SK-N-SH (cell line): ENCODE data around the gene TTC28. TPM values are rescaled to one million over a fixed set of nuclear protein-coding genes. Genes with fewer than 3 reads are reported as not detected.
"Not testable (repeated sequence)": the region's sequence is repeated elsewhere in the genome, so short reads cannot be mapped to it uniquely, and the experiment has no call there.

Experiments
- CTCF ChIA-PET: fragments of 300-600, 350-600 bp; formaldehyde crosslinking; extraction: SDS; loops from one replicate; lab custom pipeline; 2021; lab: Yijun Ruan, JAX
- POLR2A ChIA-PET: fragments of 350-600 bp; sonication (Branson Sonifier 250); formaldehyde crosslinking; extraction: SDS; loops from one replicate; lab custom pipeline; 2020; ENCODE audit warnings: antibody characterized with exemption, inconsistent platforms; lab: Yijun Ruan, JAX
- DNase-seq: peaks from one replicate; pipeline ENCODE4 v3.0.0; 2012
- H2AFZ ChIP-seq: fragments of 200-600 bp; sonication (generic); 2 replicates; pipeline ENCODE4 v1.8.1; 2016; ENCODE audit warnings: antibody characterized with exemption, mild to moderate bottlenecking, low read depth
- H3F3A ChIP-seq: fragments of 200-600 bp; sonication (generic); replicated peaks from 2 replicates; pipeline ENCODE3; 2016; ENCODE audit warnings: antibody characterized with exemption, mild to moderate bottlenecking; ENCODE audit not compliant: insufficient read depth
- H3K27ac ChIP-seq, 2 experiments: fragments of 200-500 bp in 1 of 2; fragments of 200-600 bp in 1 of 2; sonication (Bioruptor generic) in 1 of 2; sonication (generic), shearing (Covaris generic) in 1 of 2; 2 replicates each; pipeline versions ENCODE4 v1.5.1 to v1.6.1; 2014 to 2016; ENCODE audit warnings: low read depth in 2 of 2, inconsistent platforms in 1 of 2, low read length in 1 of 2, mild to moderate bottlenecking in 1 of 2, mixed read lengths in 1 of 2
- H3K27me3 ChIP-seq: fragments of 200-600 bp; sonication (generic), shearing (Covaris generic); 2 replicates; pipeline ENCODE4 v1.6.1; 2016; ENCODE audit warnings: mixed run types; ENCODE audit not compliant: insufficient read depth
- H3K36me3 ChIP-seq, 2 experiments: fragments of 200-500 bp in 1 of 2; fragments of 200-600 bp in 1 of 2; sonication (Bioruptor generic) in 1 of 2; sonication (generic) in 1 of 2; replicated peaks in 1 of 2; 2 replicates each; pipeline versions ENCODE3 to v1.5.1; 2014 to 2016; ENCODE audit warnings: low read length in 1 of 2, mild to moderate bottlenecking in 1 of 2; ENCODE audit not compliant: insufficient read depth in 2 of 2, control insufficient read depth in 1 of 2
- H3K4me1 ChIP-seq, 2 experiments: fragments of 200-500 bp in 1 of 2; fragments of 200-600 bp in 1 of 2; sonication (Bioruptor generic) in 1 of 2; sonication (generic), shearing (Covaris generic) in 1 of 2; 2 replicates each; pipeline versions ENCODE4 v1.5.1 to v1.6.1; 2014 to 2016; ENCODE audit warnings: low read depth in 1 of 2, low read length in 1 of 2, mixed run types in 1 of 2; ENCODE audit not compliant: insufficient read depth in 2 of 2, control insufficient read depth in 1 of 2
- H3K4me2 ChIP-seq: fragments of 200-600 bp; sonication (generic), shearing (Covaris generic); 2 replicates; pipeline ENCODE4 v1.6.1; 2017; ENCODE audit warnings: mixed run types
- H3K4me3 ChIP-seq, 2 experiments: fragments of 200-500 bp in 1 of 2; fragments of 200-600 bp in 1 of 2; sonication (Bioruptor generic) in 1 of 2; sonication (generic), shearing (Covaris generic) in 1 of 2; 2 replicates each; pipeline versions ENCODE4 v1.5.1 to v1.8.1; 2014 to 2016; ENCODE audit warnings: low read depth in 2 of 2, inconsistent platforms in 1 of 2, low read length in 1 of 2, mild to moderate bottlenecking in 1 of 2, mixed read lengths in 1 of 2, moderate library complexity in 1 of 2
- H3K79me2 ChIP-seq: fragments of 200-600 bp; sonication (generic); 2 replicates; pipeline ENCODE4 v1.8.1; 2017; ENCODE audit warnings: mild to moderate bottlenecking; ENCODE audit not compliant: insufficient read depth
- H3K9ac ChIP-seq: fragments of 200-600 bp; sonication (generic); 2 replicates; pipeline ENCODE4 v1.6.1; 2017; ENCODE audit warnings: mixed run types
- H3K9me2 ChIP-seq: fragments of 200-600 bp; sonication (generic); 2 replicates; pipeline ENCODE4 v1.6.1; 2017; ENCODE audit warnings: mixed run types
- H3K9me3 ChIP-seq: fragments of 200-600 bp; sonication (generic); 2 replicates; pipeline ENCODE4 v1.6.1; 2017; ENCODE audit warnings: mixed run types, mild to moderate bottlenecking, moderate library complexity
- H4K20me1 ChIP-seq: fragments of 200-600 bp; sonication (generic); 2 replicates; pipeline ENCODE4 v1.6.1; 2017; ENCODE audit warnings: mild to moderate bottlenecking, mixed run types; ENCODE audit not compliant: insufficient read depth
- ELF1 ChIP-seq: IDR thresholded peaks from 2 replicates; pipeline ENCODE4 v1.4.0; 2012
- FOXJ3 ChIP-seq: sonication (generic); formaldehyde crosslinking; IDR thresholded peaks from 2 replicates; pipeline ENCODE4 v1.5.1; 2020; ENCODE audit warnings: mild to moderate bottlenecking, missing genetic modification reagents
- JUND ChIP-seq: IDR thresholded peaks from 2 replicates; pipeline ENCODE4 v1.4.0; 2012
- MXI1 ChIP-seq: IDR thresholded peaks from 2 replicates; pipeline ENCODE4 v1.6.1; 2012; ENCODE audit warnings: mild to moderate bottlenecking, low read depth, low read length, improper control_type of control experiment
- NFIC ChIP-seq: IDR thresholded peaks from 2 replicates; pipeline ENCODE4 v1.4.0; 2012; ENCODE audit warnings: borderline replicate concordance
- RFX5 ChIP-seq: IDR thresholded peaks from 2 replicates; pipeline ENCODE4 v1.6.1; 2012; ENCODE audit warnings: mild to moderate bottlenecking, improper control_type of control experiment, low read length
- SIN3A ChIP-seq: IDR thresholded peaks from 2 replicates; pipeline ENCODE4 v1.6.1; 2012; ENCODE audit warnings: low read depth, mild to moderate bottlenecking, low read length, moderate library complexity, borderline replicate concordance
- TAF1 ChIP-seq: IDR thresholded peaks from 2 replicates; pipeline ENCODE4 v1.6.1; 2012; ENCODE audit warnings: low read depth, mild to moderate bottlenecking, low read length, moderate library complexity, borderline replicate concordance
- TCF12 ChIP-seq: IDR thresholded peaks from 2 replicates; pipeline ENCODE4 v1.4.0; 2012
- TEAD4 ChIP-seq: IDR thresholded peaks from 2 replicates; pipeline ENCODE4 v1.4.0; 2012; ENCODE audit warnings: mild to moderate bottlenecking, borderline replicate concordance; ENCODE audit not compliant: insufficient read depth
- YY1 ChIP-seq: IDR thresholded peaks from 2 replicates; pipeline ENCODE4 v1.4.0; 2012; ENCODE audit warnings: low read depth, mild to moderate bottlenecking
- WGBS: methylation state at CpG from one replicate; pipeline ENCODE4 v1.1.6; 2017; ENCODE audit warnings: low lambda C conversion rate; 5-methylcytosine and 5-hydroxymethylcytosine counted together
- polyA plus RNA-seq, 3 experiments: library from polyadenylated mRNA; depleted of rRNA; stranded (reverse); fragments of >200 nt; gene quantifications; 2 replicates each; pipeline ENCODE4 v1.2.3, GENCODE V29; 2012
- TF ChIP-seq, protein P1 (sequence below): IDR thresholded peaks from 2 replicates; pipeline ENCODE4 v1.4.0; 2012; ENCODE audit warnings: low read depth, borderline replicate concordance
- TF ChIP-seq, protein P2 (sequence below): fragments of 200-600 bp; sonication (generic); IDR thresholded peaks from 2 replicates; pipeline ENCODE4 v1.6.1; 2017; ENCODE audit warnings: antibody characterized with exemption, mild to moderate bottlenecking, moderate library complexity
- TF ChIP-seq, protein P3 (sequence below): IDR thresholded peaks from 2 replicates; pipeline ENCODE4; 2012
- TF ChIP-seq, protein P4 (sequence below): fragments of 150-350 bp; IDR thresholded peaks from 2 replicates; pipeline ENCODE4 v1.6.1; 2017; ENCODE audit warnings: antibody characterized with exemption, low read length, low read depth, borderline replicate concordance
- TF ChIP-seq, protein P5 (sequence below): IDR thresholded peaks from 2 replicates; pipeline ENCODE4 v1.6.1; 2012; ENCODE audit warnings: mild to moderate bottlenecking, low read depth, low read length, moderate library complexity

The TTC28 gene
- polyA plus RNA-seq, 1 of the 3 experiments (the other 2 are of a cell fraction): 5.9 TPM

DNA sequence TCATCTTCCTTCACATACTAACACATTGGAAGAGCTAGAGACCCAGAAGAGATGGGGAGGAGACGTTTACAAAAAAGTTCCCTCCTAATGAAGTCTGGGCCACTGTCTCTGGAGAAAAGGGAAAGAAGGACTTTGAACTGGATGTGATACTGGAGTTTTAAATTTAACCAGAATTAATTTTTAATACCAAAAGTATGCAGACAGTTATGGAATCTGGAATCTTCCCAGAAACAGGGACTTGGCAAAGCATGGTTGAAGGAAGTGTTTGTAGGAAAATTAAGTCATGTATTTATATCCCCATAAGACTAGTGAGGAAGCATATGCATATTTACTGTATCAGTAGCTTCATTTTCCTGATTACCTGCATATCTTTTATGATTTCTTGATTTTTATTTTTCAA, 215.5 kb downstream of the TTC28 start:
- POLR2A ChIA-PET: no interaction called here
- Histone ChIP-seq H3K9me3 (no peaks in the 10 kb centered on the region), H2AFZ (no peak overlapping the region), H3K27me3 (no peaks in the 10 kb centered on the region), H3K79me2 (no peaks in the 10 kb centered on the region), H3K4me3 (no peak overlapping the region), H3K9ac (no peak overlapping the region), H3K4me1 (no peaks in the 10 kb centered on the region; a peak in 1 of 4 replicates), H4K20me1 (no peaks in the 10 kb centered on the region), H3K36me3 (no peaks in the 10 kb centered on the region), H3K27ac (no peak overlapping the region), H3K4me2 (no peak overlapping the region), H3F3A (peaks cover 6% of the 10 kb centered on the region), H3K9me2 (no peaks in the 10 kb centered on the region)
- CTCF ChIA-PET: interaction anchor here (1.0 to 1.2 kb wide), 3 partner anchors 9 to 413 kb away, joined by 3 to 4 read pairs (median 3); no protein-coding TSS in a partner anchor
- no peak for DNase-seq
- 85% methylated on average over 1 of the region's 1 CpG for WGBS
- TF ChIP-seq TCF12 (no peak), TAF1 (no peak), RFX5 (no peak), NFIC (no peak), FOXJ3 (no peak), SIN3A (no peak), TEAD4 (no peak), YY1 (no peak), ELF1 (no peak), JUND (no peak), MXI1 (no peak)
- TF ChIP-seq, protein P1, sequence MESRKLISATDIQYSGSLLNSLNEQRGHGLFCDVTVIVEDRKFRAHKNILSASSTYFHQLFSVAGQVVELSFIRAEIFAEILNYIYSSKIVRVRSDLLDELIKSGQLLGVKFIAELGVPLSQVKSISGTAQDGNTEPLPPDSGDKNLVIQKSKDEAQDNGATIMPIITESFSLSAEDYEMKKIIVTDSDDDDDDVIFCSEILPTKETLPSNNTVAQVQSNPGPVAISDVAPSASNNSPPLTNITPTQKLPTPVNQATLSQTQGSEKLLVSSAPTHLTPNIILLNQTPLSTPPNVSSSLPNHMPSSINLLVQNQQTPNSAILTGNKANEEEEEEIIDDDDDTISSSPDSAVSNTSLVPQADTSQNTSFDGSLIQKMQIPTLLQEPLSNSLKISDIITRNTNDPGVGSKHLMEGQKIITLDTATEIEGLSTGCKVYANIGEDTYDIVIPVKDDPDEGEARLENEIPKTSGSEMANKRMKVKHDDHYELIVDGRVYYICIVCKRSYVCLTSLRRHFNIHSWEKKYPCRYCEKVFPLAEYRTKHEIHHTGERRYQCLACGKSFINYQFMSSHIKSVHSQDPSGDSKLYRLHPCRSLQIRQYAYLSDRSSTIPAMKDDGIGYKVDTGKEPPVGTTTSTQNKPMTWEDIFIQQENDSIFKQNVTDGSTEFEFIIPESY: no peak
- TF ChIP-seq, protein P2, sequence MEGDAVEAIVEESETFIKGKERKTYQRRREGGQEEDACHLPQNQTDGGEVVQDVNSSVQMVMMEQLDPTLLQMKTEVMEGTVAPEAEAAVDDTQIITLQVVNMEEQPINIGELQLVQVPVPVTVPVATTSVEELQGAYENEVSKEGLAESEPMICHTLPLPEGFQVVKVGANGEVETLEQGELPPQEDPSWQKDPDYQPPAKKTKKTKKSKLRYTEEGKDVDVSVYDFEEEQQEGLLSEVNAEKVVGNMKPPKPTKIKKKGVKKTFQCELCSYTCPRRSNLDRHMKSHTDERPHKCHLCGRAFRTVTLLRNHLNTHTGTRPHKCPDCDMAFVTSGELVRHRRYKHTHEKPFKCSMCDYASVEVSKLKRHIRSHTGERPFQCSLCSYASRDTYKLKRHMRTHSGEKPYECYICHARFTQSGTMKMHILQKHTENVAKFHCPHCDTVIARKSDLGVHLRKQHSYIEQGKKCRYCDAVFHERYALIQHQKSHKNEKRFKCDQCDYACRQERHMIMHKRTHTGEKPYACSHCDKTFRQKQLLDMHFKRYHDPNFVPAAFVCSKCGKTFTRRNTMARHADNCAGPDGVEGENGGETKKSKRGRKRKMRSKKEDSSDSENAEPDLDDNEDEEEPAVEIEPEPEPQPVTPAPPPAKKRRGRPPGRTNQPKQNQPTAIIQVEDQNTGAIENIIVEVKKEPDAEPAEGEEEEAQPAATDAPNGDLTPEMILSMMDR: no peak
- TF ChIP-seq, protein P3, sequence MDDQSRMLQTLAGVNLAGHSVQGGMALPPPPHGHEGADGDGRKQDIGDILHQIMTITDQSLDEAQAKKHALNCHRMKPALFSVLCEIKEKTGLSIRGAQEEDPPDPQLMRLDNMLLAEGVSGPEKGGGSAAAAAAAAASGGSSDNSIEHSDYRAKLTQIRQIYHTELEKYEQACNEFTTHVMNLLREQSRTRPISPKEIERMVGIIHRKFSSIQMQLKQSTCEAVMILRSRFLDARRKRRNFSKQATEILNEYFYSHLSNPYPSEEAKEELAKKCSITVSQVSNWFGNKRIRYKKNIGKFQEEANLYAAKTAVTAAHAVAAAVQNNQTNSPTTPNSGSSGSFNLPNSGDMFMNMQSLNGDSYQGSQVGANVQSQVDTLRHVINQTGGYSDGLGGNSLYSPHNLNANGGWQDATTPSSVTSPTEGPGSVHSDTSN: no peak
- TF ChIP-seq, protein P4, sequence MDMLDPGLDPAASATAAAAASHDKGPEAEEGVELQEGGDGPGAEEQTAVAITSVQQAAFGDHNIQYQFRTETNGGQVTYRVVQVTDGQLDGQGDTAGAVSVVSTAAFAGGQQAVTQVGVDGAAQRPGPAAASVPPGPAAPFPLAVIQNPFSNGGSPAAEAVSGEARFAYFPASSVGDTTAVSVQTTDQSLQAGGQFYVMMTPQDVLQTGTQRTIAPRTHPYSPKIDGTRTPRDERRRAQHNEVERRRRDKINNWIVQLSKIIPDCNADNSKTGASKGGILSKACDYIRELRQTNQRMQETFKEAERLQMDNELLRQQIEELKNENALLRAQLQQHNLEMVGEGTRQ: no peak
- TF ChIP-seq, protein P5, sequence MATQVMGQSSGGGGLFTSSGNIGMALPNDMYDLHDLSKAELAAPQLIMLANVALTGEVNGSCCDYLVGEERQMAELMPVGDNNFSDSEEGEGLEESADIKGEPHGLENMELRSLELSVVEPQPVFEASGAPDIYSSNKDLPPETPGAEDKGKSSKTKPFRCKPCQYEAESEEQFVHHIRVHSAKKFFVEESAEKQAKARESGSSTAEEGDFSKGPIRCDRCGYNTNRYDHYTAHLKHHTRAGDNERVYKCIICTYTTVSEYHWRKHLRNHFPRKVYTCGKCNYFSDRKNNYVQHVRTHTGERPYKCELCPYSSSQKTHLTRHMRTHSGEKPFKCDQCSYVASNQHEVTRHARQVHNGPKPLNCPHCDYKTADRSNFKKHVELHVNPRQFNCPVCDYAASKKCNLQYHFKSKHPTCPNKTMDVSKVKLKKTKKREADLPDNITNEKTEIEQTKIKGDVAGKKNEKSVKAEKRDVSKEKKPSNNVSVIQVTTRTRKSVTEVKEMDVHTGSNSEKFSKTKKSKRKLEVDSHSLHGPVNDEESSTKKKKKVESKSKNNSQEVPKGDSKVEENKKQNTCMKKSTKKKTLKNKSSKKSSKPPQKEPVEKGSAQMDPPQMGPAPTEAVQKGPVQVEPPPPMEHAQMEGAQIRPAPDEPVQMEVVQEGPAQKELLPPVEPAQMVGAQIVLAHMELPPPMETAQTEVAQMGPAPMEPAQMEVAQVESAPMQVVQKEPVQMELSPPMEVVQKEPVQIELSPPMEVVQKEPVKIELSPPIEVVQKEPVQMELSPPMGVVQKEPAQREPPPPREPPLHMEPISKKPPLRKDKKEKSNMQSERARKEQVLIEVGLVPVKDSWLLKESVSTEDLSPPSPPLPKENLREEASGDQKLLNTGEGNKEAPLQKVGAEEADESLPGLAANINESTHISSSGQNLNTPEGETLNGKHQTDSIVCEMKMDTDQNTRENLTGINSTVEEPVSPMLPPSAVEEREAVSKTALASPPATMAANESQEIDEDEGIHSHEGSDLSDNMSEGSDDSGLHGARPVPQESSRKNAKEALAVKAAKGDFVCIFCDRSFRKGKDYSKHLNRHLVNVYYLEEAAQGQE: no peak

DNA sequence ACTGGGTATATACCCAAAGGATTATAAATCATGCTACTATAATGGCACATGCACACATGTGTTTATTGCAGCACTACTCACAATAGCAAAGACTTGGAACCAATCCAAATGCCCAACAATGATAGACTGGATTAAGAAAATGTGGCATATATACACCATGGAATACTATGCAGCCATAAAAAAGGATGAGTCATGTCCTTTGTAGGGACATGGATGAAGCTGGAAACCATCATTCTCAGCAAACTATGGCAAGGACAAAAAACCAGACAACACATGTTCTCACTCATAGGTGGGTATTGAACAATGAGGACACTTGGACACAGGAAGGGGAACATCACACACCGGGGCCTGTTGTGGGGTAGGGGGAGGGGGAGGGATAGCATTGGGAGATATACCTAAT, 216.2 kb downstream of the TTC28 start:
- H3K27ac ChIP-seq, H3K79me2 ChIP-seq, H3K4me3 ChIP-seq, H3K9me3 ChIP-seq, H3K4me2 ChIP-seq, H3K4me1 ChIP-seq, H3F3A ChIP-seq, H3K9me2 ChIP-seq, DNase-seq, H3K36me3 ChIP-seq, H3K27me3 ChIP-seq, H2AFZ ChIP-seq, H4K20me1 ChIP-seq, H3K9ac ChIP-seq, POLR2A ChIA-PET: not testable (repeated sequence)
- WGBS: 95% methylated on average over 1 of the region's 1 CpG
- CTCF ChIA-PET: interaction anchor here (0.9 to 1.3 kb wide), 4 partner anchors 9 to 393 kb away, joined by 3 to 4 read pairs (median 3); no protein-coding TSS in a partner anchor
